ENCODE data around the gene TGFBR2. TPM values are rescaled to one million over a fixed set of nuclear protein-coding genes. Genes with fewer than 3 reads are reported as not detected.
"Not testable (repeated sequence)": the region's sequence is repeated elsewhere in the genome, so short reads cannot be mapped to it uniquely, and the experiment has no call there.

Gene TGFBR2
- total RNA-seq, 1 donor from 2014 or later: 26.1 TPM

GRCh38 chr3:30667280-30667651, 60.9 kb downstream of the TGFBR2 start:
- Mint-ChIP-seq H3K9me3 (no peaks in the 10 kb centered on the region), H3K27ac (no peak overlapping the region), H3K36me3 (peaks cover 34% of the 10 kb centered on the region), H3K4me3 (no peak overlapping the region), H3K27me3 (peaks cover under 1% of the 10 kb centered on the region), H3K4me1 (ENCODE audit: unreplicated experiment) (peaks cover 12% of the 10 kb centered on the region)
- DNase-seq (ENCODE audit: extremely low spot score, unreplicated experiment): no peak
- TF ChIP-seq CTCF (conservative IDR thresholded peaks at IDR 0.05): no peak

- peaks cover 12% of the 10 kb centered on the region for H3K4me1 Mint-ChIP-seq (ENCODE audit: unreplicated experiment)
- no peak for DNase-seq (ENCODE audit: extremely low spot score, unreplicated experiment)
- no peak overlapping the region for H3K4me3 Mint-ChIP-seq
- H3K27me3 Mint-ChIP-seq: no peaks in the 10 kb centered on the region
- H3K36me3 Mint-ChIP-seq: peaks cover 38% of the 10 kb centered on the region
- H3K9me3 Mint-ChIP-seq: no peaks in the 10 kb centered on the region
- H3K27ac Mint-ChIP-seq: no peak overlapping the region
- TF ChIP-seq CTCF (conservative IDR thresholded peaks at IDR 0.05): no peak
Observed at GRCh38 chr3:30668051-30668609, 61.7 kb downstream of the TGFBR2 start.

- not testable (repeated sequence) for DNase-seq (ENCODE audit: extremely low spot score, unreplicated experiment); H3K4me1 Mint-ChIP-seq (ENCODE audit: unreplicated experiment); H3K27ac Mint-ChIP-seq; H3K27me3 Mint-ChIP-seq; H3K9me3 Mint-ChIP-seq; H3K4me3 Mint-ChIP-seq
- H3K36me3 Mint-ChIP-seq: peaks cover 48% of the 10 kb centered on the region
Observed at GRCh38 chr3:30669360-30669934, 63.0 kb downstream of the TGFBR2 start.

- Mint-ChIP-seq H3K27ac (no peak overlapping the region), H3K36me3 (peaks cover 56% of the 10 kb centered on the region), H3K4me1 (ENCODE audit: unreplicated experiment) (peaks cover 7% of the 10 kb centered on the region), H3K27me3 (no peaks in the 10 kb centered on the region), H3K4me3 (no peak overlapping the region), H3K9me3 (no peaks in the 10 kb centered on the region)
- no peak for TF ChIP-seq CTCF (conservative IDR thresholded peaks at IDR 0.05)
- no peak for DNase-seq (ENCODE audit: extremely low spot score, unreplicated experiment)
Observed at GRCh38 chr3:30670292-30670691, 63.9 kb downstream of the TGFBR2 start.

- TF ChIP-seq CTCF (conservative IDR thresholded peaks at IDR 0.05): no peak
- H3K27ac Mint-ChIP-seq: no peak overlapping the region
Observed at GRCh38 chr3:30671527-30672286, 65.3 kb downstream of the TGFBR2 start.

GRCh38 chr3:30672287-30672735, 65.9 kb downstream of the TGFBR2 start:
- H3K27ac Mint-ChIP-seq: peak overlapping the region; percentile 2
- peaks cover 69% of the 10 kb centered on the region for H3K36me3 Mint-ChIP-seq
- DNase-seq (ENCODE audit: extremely low spot score, unreplicated experiment): no peak
- H3K4me1 Mint-ChIP-seq (ENCODE audit: unreplicated experiment): peaks cover 9% of the 10 kb centered on the region
- no peaks in the 10 kb centered on the region for H3K9me3 Mint-ChIP-seq
- H3K4me3 Mint-ChIP-seq: no peak overlapping the region
- no peaks in the 10 kb centered on the region for H3K27me3 Mint-ChIP-seq
- no peak for TF ChIP-seq CTCF (conservative IDR thresholded peaks at IDR 0.05)

More at GRCh38 chr3:30671527-30672286, 65.3 kb downstream of the TGFBR2 start:
- H3K27me3 Mint-ChIP-seq: no peaks in the 10 kb centered on the region
- peaks cover 66% of the 10 kb centered on the region for H3K36me3 Mint-ChIP-seq
- H3K4me3 Mint-ChIP-seq: no peak overlapping the region
- DNase-seq (ENCODE audit: extremely low spot score, unreplicated experiment): no peak
- H3K9me3 Mint-ChIP-seq: no peaks in the 10 kb centered on the region
- H3K4me1 Mint-ChIP-seq (ENCODE audit: unreplicated experiment): peaks cover 7% of the 10 kb centered on the region
